Kidney epithelial cell (primary cell): ENCODE measurements around the gene DBH. TPM values are rescaled to one million over a fixed set of nuclear protein-coding genes. Genes with fewer than 3 reads are reported as not detected.

ENCODE experiments used
- DNase-seq: peaks from one replicate; pipeline ENCODE4 v3.0.0-alpha.2; 2010; ENCODE audit warnings: low read depth
- H3K27me3 ChIP-seq: 2 replicates; pipeline ENCODE4 v1.6.0; 2011; ENCODE audit warnings: low read length; ENCODE audit not compliant: control insufficient read depth, insufficient read depth
- H3K36me3 ChIP-seq: 2 replicates; pipeline ENCODE4 v1.5.1; 2011; ENCODE audit warnings: low read length; ENCODE audit not compliant: control insufficient read depth, insufficient read depth
- H3K4me3 ChIP-seq: 2 replicates; pipeline ENCODE4 v1.5.1; 2011; ENCODE audit warnings: low read depth, mild to moderate bottlenecking, control low read depth, low read length
- total RNA-seq: library from RNA; depleted of rRNA; stranded (reverse); fragments of >200 nt; gene quantifications from 2 replicates; pipeline ENCODE4 v1.2.3, GENCODE V29; 2015
- TF ChIP-seq, protein P1 (sequence below): IDR thresholded peaks from 2 replicates; pipeline ENCODE4 v1.5.1; 2011; ENCODE audit warnings: mild to moderate bottlenecking, moderate library complexity, low read length, control low read depth, inconsistent platforms; ENCODE audit not compliant: insufficient read depth, poor library complexity, severe bottlenecking

Gene DBH
- total RNA-seq, 1 donor from 2014 or later, result not detected

DNA sequence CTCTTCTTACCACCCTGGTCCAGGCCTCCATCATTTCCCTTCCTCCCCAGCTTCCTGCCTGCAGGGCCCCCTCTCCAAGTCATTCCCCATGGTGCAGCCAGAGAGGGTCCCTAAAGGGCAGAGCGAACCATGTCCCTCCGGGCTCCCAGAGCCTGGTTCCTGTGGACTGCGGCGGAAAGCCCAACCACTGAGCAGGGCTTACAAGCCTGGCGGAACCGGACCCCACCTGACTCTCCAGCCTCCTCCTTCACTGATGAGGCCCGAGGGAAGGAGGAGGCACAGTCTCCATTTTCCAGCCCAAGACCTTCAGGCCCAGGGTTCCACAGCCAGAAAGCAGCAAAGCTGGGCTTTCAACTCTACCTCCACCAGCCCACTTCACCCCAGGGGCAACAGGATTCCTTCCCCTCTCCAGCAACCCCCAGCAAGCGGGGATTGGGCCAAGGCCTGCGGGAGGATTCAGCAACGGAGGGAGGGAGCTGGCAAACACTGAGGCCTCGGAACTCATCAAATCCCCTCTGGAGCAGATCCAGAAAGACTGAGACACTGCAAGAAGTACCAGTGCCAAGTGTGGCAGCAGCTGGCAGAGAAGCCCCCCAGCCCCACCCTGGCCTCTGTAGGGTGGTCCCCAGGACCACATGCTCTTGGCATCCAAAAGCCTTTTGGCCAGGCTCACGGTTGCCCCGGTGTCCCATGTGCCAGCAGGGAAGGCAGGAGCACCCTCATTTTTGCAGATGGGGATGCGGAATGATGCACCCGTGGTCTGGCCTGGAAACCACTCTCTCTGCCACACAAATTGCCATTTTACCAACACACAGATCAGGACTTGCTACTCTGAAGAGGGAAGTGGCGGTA is 30.1 kb upstream of the DBH start:
- TF ChIP-seq, protein P1, sequence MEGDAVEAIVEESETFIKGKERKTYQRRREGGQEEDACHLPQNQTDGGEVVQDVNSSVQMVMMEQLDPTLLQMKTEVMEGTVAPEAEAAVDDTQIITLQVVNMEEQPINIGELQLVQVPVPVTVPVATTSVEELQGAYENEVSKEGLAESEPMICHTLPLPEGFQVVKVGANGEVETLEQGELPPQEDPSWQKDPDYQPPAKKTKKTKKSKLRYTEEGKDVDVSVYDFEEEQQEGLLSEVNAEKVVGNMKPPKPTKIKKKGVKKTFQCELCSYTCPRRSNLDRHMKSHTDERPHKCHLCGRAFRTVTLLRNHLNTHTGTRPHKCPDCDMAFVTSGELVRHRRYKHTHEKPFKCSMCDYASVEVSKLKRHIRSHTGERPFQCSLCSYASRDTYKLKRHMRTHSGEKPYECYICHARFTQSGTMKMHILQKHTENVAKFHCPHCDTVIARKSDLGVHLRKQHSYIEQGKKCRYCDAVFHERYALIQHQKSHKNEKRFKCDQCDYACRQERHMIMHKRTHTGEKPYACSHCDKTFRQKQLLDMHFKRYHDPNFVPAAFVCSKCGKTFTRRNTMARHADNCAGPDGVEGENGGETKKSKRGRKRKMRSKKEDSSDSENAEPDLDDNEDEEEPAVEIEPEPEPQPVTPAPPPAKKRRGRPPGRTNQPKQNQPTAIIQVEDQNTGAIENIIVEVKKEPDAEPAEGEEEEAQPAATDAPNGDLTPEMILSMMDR, result no peak
- Histone ChIP-seq H3K36me3 (no peaks in the 10 kb centered on the region), H3K27me3 (peaks cover 42% of the 10 kb centered on the region), H3K4me3 (no peak overlapping the region)
- DNase-seq, result no peak

DNA sequence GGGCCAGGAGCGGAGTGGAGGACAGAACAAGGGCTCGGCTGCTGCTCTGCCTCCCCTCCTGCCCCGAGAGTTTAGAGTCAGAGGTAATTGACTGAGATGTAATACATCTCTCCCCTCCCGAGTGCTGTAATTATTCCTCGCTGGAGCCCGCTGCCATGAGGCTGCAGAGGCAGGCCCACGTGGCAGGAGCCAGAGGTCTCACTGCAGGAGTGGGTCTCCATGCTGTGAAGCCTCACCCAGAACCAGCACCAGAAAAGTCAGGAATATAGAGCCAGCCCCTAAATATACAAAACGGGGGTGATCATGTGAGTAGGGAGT is 29.5 kb upstream of the DBH start:
- peaks cover 42% of the 10 kb centered on the region for H3K27me3 ChIP-seq

DNA sequence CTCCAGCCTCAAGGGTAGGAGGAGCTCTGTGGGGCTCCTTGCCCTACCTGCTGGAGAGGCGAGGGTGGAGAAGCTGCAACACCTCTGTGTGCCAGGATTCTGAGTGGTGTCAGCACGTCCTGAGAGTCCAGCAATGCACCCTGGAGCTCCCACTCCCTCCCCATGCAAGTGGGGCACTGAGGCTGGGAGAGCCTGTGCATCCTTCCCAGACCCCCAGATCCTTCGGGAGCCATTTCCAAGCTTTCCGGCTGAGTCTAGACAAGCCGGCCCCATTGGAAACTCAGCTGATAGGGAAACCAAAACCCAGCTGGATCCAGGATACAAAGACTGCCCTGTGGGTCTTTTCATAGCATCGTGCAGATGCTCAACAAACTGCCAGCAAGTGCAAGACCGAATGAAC is 28.8 kb upstream of the DBH start:
- H3K4me3 ChIP-seq, result no peak overlapping the region
- no peaks in the 10 kb centered on the region for H3K36me3 ChIP-seq
- no peak for DNase-seq
- TF ChIP-seq, protein P1, result no peak
- peaks cover 40% of the 10 kb centered on the region for H3K27me3 ChIP-seq

More for the DNA sequence above, 29.5 kb upstream of the DBH start:
- TF ChIP-seq, protein P1, result no peak
- Histone ChIP-seq H3K4me3 (no peak overlapping the region), H3K36me3 (no peaks in the 10 kb centered on the region)
- DNase-seq, result no peak

DNA sequence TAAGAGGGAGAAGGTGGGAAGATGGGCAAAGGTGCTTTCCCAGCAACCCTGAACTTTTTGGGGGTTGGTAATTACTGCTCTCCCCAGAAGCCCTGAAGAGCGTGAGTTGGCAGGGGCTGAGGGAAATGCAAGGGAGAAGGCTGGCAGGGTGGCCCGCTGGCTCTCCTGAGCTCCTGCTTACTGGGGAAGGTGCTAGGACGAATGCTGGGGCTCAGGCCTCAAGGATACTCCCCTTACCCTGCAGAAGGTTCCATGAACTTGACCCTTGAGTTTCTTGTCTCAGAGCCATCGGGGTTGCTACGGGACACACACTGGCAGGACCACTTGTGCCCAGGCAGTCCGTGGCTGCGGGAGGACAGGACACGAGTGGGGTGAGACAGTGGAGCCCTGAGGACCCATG is 28.2 kb upstream of the DBH start:
- Histone ChIP-seq H3K36me3 (no peaks in the 10 kb centered on the region), H3K4me3 (no peak overlapping the region), H3K27me3 (peaks cover 44% of the 10 kb centered on the region)
- DNase-seq, result no peak
- TF ChIP-seq, protein P1, result no peak

DNA sequence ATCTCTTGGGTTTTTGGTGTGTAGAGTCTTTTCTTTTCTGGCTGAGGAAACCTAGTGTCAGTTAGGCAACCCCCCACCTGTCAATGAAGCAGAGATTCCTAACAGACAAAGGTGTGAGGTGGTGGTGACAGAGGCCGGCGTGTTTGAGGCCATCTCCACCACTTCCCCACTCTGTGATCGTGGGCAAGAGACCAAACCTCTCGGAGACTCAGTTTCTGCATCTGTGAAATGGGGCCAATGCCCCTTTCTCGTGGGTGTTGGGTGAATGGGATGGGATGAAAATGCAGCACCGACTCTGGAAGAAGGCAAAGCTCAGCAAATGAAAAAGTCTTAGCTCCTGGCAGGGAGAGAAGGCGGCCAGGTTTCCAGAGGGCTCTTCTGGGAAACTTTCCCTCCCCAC is 27.8 kb upstream of the DBH start:
- Histone ChIP-seq H3K36me3 (no peaks in the 10 kb centered on the region), H3K27me3 (peaks cover 42% of the 10 kb centered on the region), H3K4me3 (no peak overlapping the region)
- TF ChIP-seq, protein P1, result no peak
- DNase-seq, result no peak

DNA sequence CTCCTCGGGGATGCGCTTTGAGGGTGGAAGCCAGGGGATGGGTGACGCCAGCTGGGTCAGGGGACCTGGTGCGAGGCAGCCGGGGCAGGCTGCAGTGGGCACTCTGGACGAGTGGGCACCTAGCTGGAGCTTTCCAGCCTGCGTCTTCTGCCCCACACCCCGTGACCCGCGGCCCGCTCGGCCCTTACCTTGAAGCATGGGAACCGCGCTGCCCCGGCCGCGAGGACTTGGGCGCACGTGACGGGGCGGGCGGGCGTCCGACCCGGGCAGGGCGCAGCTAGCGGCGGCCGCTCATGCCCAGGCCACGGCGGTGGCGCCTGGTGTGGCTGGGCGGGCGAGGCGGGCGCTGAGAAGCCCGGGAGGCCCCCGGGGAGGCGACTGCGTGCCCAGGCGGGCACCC is 27.3 kb upstream of the DBH start:
- H3K36me3 ChIP-seq, result no peaks in the 10 kb centered on the region
- DNase-seq, result no peak
- TF ChIP-seq, protein P1, result no peak
- no peak overlapping the region for H3K4me3 ChIP-seq
- H3K27me3 ChIP-seq, result peaks cover 44% of the 10 kb centered on the region
